ENCODE measurements around the gene EFS. TPM values are rescaled to one million over a fixed set of nuclear protein-coding genes. Genes with fewer than 3 reads are reported as not detected.

EFS gene
- total RNA-seq, 1 donor from 2014 or later: 32.4 TPM

- TF ChIP-seq POLR2AphosphoS5 (IDR thresholded peaks at IDR 0.05; ENCODE audit: insufficient read depth in 1 of 2, low read depth in 1 of 2) (no peak), CTCF (IDR thresholded peaks at IDR 0.05) (peak in 1 of 3 experiments; percentile 7)
- DNase-seq (ENCODE audit: extremely low spot score in 2 of 2): no peak
- Histone ChIP-seq H3K4me1 (peaks cover 52% of the 10 kb centered on the region), H3K27me3 (no peaks in the 10 kb centered on the region), H3K27ac (no peak overlapping the region), H3K36me3 (peaks cover 0 to 21% of the 10 kb centered on the region in 2 donors), H3K4me3 (no peak overlapping the region), H3K9me3 (no peaks in the 10 kb centered on the region)
- intact Hi-C loops (cut with DNase I): no loop called here
These were observed 2.8 kb downstream of the EFS start for GRCh38 chr14:23362200-23362599.

DNA sequence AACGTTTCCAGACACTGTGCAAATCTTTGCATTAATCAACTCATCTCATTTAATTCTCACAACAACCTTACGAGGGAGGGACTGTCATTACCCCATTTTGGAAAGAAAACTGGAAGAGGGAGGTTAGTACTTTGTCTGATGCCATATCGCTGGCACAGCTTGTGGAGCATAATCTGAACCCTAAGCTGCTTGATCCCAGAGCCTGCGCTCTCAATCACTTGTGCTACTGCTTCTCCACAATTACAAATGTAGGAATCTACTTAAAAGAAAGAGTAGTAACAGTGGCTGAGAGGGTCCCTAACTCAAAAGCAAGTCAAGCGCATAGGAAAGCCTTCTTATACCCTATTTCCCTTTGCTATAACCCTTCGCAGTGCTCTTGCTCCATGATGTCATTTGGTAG lies 3.2 kb downstream of the EFS start:
- no peak overlapping the region for H3K4me3 ChIP-seq
- intact Hi-C loops (cut with DNase I): no loop called here
- peaks cover 47% of the 10 kb centered on the region for H3K4me1 ChIP-seq
- no peak for DNase-seq (ENCODE audit: extremely low spot score in 2 of 2)
- no peaks in the 10 kb centered on the region for H3K27me3 ChIP-seq
- peaks cover 0 to 24% of the 10 kb centered on the region in 2 donors for H3K36me3 ChIP-seq
- no peaks in the 10 kb centered on the region for H3K9me3 ChIP-seq
- TF ChIP-seq CTCF (IDR thresholded peaks at IDR 0.05) (no peak), POLR2AphosphoS5 (IDR thresholded peaks at IDR 0.05; ENCODE audit: insufficient read depth in 1 of 2, low read depth in 1 of 2) (no peak), POLR2A (IDR thresholded peaks at IDR 0.05) (no peak)
- no peak overlapping the region for H3K27ac ChIP-seq

DNA sequence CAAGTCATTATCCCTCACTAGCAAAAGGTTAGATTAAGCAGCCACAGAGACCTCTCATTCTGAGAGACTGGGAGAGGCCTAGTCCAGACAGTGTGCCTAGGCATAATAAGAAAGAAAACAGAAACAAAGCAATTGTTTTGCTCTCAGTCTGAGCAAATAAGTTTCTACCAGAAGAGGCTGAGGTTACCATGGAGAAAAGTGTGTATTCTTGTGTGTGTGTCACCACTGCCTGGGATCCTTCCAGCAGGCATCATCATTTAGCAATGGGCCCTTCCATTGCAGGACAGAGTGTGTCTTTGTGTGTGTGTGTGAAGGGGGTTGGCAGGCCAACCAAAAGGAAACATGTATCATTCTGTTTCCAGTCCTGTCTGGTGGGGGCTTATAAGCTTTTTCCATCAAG lies 3.7 kb downstream of the EFS start:
- Histone ChIP-seq H3K4me1 (peaks cover 46% of the 10 kb centered on the region), H3K27ac (no peak overlapping the region), H3K27me3 (no peaks in the 10 kb centered on the region), H3K4me3 (no peak overlapping the region), H3K36me3 (peaks cover 0 to 24% of the 10 kb centered on the region in 2 donors), H3K9me3 (no peaks in the 10 kb centered on the region)
- peak in 1 of 2 donors; percentile 27 for DNase-seq (ENCODE audit: extremely low spot score in 2 of 2)
- TF ChIP-seq POLR2AphosphoS5 (IDR thresholded peaks at IDR 0.05; ENCODE audit: insufficient read depth in 1 of 2, low read depth in 1 of 2) (no peak), POLR2A (IDR thresholded peaks at IDR 0.05) (no peak), CTCF (IDR thresholded peaks at IDR 0.05) (no peak)
- intact Hi-C loops (cut with DNase I): no loop called here

GRCh38 chr14:23360496-23360895 lies 4.5 kb downstream of the EFS start:
- Histone ChIP-seq H3K36me3 (peaks cover 0 to 24% of the 10 kb centered on the region in 2 donors), H3K4me1 (peaks cover 46% of the 10 kb centered on the region), H3K9me3 (no peaks in the 10 kb centered on the region), H3K27ac (no peak overlapping the region), H3K4me3 (no peak overlapping the region), H3K27me3 (no peaks in the 10 kb centered on the region)
- no peak for TF ChIP-seq POLR2A (IDR thresholded peaks at IDR 0.05)
- TF ChIP-seq POLR2AphosphoS5 (IDR thresholded peaks at IDR 0.05; ENCODE audit: insufficient read depth in 1 of 2, low read depth in 1 of 2): no peak
- no peak for TF ChIP-seq CTCF (IDR thresholded peaks at IDR 0.05)
- intact Hi-C loops (cut with DNase I): no loop called here
- DNase-seq (ENCODE audit: extremely low spot score in 2 of 2): peak in 1 of 2 donors; percentile 80

GRCh38 chr14:23359722-23360447 lies 5.1 kb downstream of the EFS start:
- intact Hi-C loops (cut with DNase I): no loop called here
- Histone ChIP-seq H3K36me3 (peaks cover 0 to 24% of the 10 kb centered on the region in 2 donors), H3K4me3 (no peak overlapping the region), H3K4me1 (peaks cover 46% of the 10 kb centered on the region), H3K27me3 (no peaks in the 10 kb centered on the region), H3K9me3 (no peaks in the 10 kb centered on the region), H3K27ac (no peak overlapping the region)
- TF ChIP-seq CTCF (IDR thresholded peaks at IDR 0.05): no peak
- no peak for TF ChIP-seq POLR2AphosphoS5 (IDR thresholded peaks at IDR 0.05; ENCODE audit: insufficient read depth in 1 of 2, low read depth in 1 of 2)
- no peak for TF ChIP-seq POLR2A (IDR thresholded peaks at IDR 0.05)
- peak in 1 of 2 donors; percentile 70 for DNase-seq (ENCODE audit: extremely low spot score in 2 of 2)

All from vagina (tissue), 2 donors.